OCI-LY3 (cell line): ENCODE results near the gene KIR3DL3.
"Not testable (repeated sequence)": the region's sequence is repeated elsewhere in the genome, so short reads cannot be mapped to it uniquely, and the experiment has no call there.

ENCODE experiments used
- H2AFZ ChIP-seq: fragments of 200-600, 300-600 bp; shearing (Covaris generic); 2 replicates; pipeline ENCODE4 v1.6.0; 2014; ENCODE audit warnings: antibody characterized with exemption, low read depth, low read length
- H3K27ac ChIP-seq: fragments of 200-600, 300-600 bp; sonication (generic); 2 replicates; pipeline ENCODE4 v1.5.1; 2014; ENCODE audit warnings: mild to moderate bottlenecking, low read length, moderate library complexity, mixed read lengths
- H3K27me3 ChIP-seq: fragments of 200-600, 300-600 bp; sonication (generic); 2 replicates; pipeline ENCODE4 v1.6.1; 2014; ENCODE audit warnings: low read depth, low read length, mixed read lengths
- H3K36me3 ChIP-seq: fragments of 200-600, 300-600 bp; sonication (generic); replicated peaks from 2 replicates; pipeline ENCODE3; 2014; ENCODE audit warnings: low read depth, low read length, mixed read lengths
- H3K4me1 ChIP-seq: fragments of 300-600, 200-600 bp; sonication (generic); 2 replicates; pipeline ENCODE4 v1.6.1; 2014; ENCODE audit warnings: low read length, mixed read lengths
- H3K4me2 ChIP-seq: fragments of 200-600, 300-600 bp; sonication (generic); 2 replicates; pipeline ENCODE4 v1.6.1; 2014; ENCODE audit warnings: low read length, mixed read lengths
- H3K4me3 ChIP-seq: fragments of 300-600, 200-600 bp; sonication (generic); 2 replicates; pipeline ENCODE4 v1.5.1; 2014; ENCODE audit warnings: antibody characterized with exemption, mild to moderate bottlenecking, low read length, moderate library complexity
- H3K79me2 ChIP-seq: fragments of 300-600, 200-600 bp; shearing (Covaris generic); 2 replicates; pipeline ENCODE4 v1.6.1; 2014; ENCODE audit warnings: mild to moderate bottlenecking, low read length, mixed read lengths
- H3K9ac ChIP-seq: fragments of 300-600, 200-600 bp; shearing (Covaris generic); 2 replicates; pipeline ENCODE4 v1.6.0; 2014; ENCODE audit warnings: mild to moderate bottlenecking, low read length, moderate library complexity
- H3K9me3 ChIP-seq: fragments of 200-600, 300-600 bp; shearing (Covaris generic); 2 replicates; pipeline ENCODE4 v1.6.1; 2014; ENCODE audit warnings: low read length, mixed read lengths; ENCODE audit not compliant: insufficient read depth
- H4K20me1 ChIP-seq: fragments of 200-600, 300-600 bp; sonication (generic); 2 replicates; pipeline ENCODE4 v1.6.1; 2016; ENCODE audit warnings: low read length, mixed read lengths; ENCODE audit not compliant: insufficient read depth
- CTCF ChIP-seq: fragments of 200-600, 300-600 bp; sonication (generic); IDR thresholded peaks from 2 replicates; pipeline ENCODE4 v1.5.1; 2014; ENCODE audit warnings: antibody characterized with exemption, low read length, low read depth
- EZH2phosphoT487 ChIP-seq: fragments of 200-600 bp; shearing (Covaris generic); IDR thresholded peaks from 2 replicates; pipeline ENCODE4 v1.6.1; 2018; ENCODE audit warnings: antibody characterized with exemption, mixed run types, low read depth

The KIR3DL3 gene

GRCh38 chr19:54694648-54695047, 29.6 kb upstream of the KIR3DL3 start:
- Histone ChIP-seq H2AFZ (no peak overlapping the region), H3K9ac (no peak overlapping the region)

GRCh38 chr19:54696117-54696548, 28.1 kb upstream of the KIR3DL3 start:
- Histone ChIP-seq H3K36me3 (no peaks in the 10 kb centered on the region), H3K4me1 (0 out of 2 replicates have a peak, but pooled peaks cover 4% of the 10 kb centered on the region), H2AFZ (no peak overlapping the region), H3K9me3 (no peaks in the 10 kb centered on the region), H3K79me2 (no peaks in the 10 kb centered on the region), H3K9ac (no peak overlapping the region), H3K4me2 (no peak overlapping the region), H3K27ac (no peak overlapping the region), H3K4me3 (no peak overlapping the region), H3K27me3 (peaks cover 30% of the 10 kb centered on the region), H4K20me1 (no peaks in the 10 kb centered on the region)
- TF ChIP-seq CTCF (no peak), EZH2phosphoT487 (no peak)

More at GRCh38 chr19:54694648-54695047, 29.6 kb upstream of the KIR3DL3 start:
- no peaks in the 10 kb centered on the region for H3K9me3 ChIP-seq
- no peak overlapping the region for H3K27ac ChIP-seq
- H3K36me3 ChIP-seq = no peaks in the 10 kb centered on the region
- H4K20me1 ChIP-seq = no peaks in the 10 kb centered on the region
- H3K27me3 ChIP-seq = peaks cover 25% of the 10 kb centered on the region
- H3K4me1 ChIP-seq = 0 out of 2 replicates have a peak, but pooled peaks cover 4% of the 10 kb centered on the region
- no peak overlapping the region for H3K4me2 ChIP-seq
- no peak overlapping the region for H3K4me3 ChIP-seq
- no peaks in the 10 kb centered on the region for H3K79me2 ChIP-seq
- TF ChIP-seq EZH2phosphoT487 (no peak), CTCF (no peak)

GRCh38 chr19:54696766-54697165, 27.5 kb upstream of the KIR3DL3 start:
- Histone ChIP-seq H3K9me3 (no peaks in the 10 kb centered on the region), H3K4me3 (no peak overlapping the region)
- TF ChIP-seq CTCF (no peak), EZH2phosphoT487 (no peak)

GRCh38 chr19:54697716-54698115, 26.5 kb upstream of the KIR3DL3 start:
- not testable (repeated sequence) for H3K4me3 ChIP-seq, H3K9me3 ChIP-seq, H3K27ac ChIP-seq, H2AFZ ChIP-seq, H3K79me2 ChIP-seq, H3K36me3 ChIP-seq, H3K4me1 ChIP-seq, H4K20me1 ChIP-seq, H3K9ac ChIP-seq, H3K4me2 ChIP-seq
- peaks cover 25% of the 10 kb centered on the region for H3K27me3 ChIP-seq

More at GRCh38 chr19:54696766-54697165, 27.5 kb upstream of the KIR3DL3 start:
- Histone ChIP-seq H2AFZ (no peak overlapping the region), H3K4me2 (no peak overlapping the region), H3K9ac (no peak overlapping the region), H3K4me1 (0 out of 2 replicates have a peak, but pooled peaks cover 4% of the 10 kb centered on the region), H3K79me2 (no peaks in the 10 kb centered on the region), H4K20me1 (no peaks in the 10 kb centered on the region), H3K36me3 (no peaks in the 10 kb centered on the region), H3K27me3 (peaks cover 29% of the 10 kb centered on the region), H3K27ac (no peak overlapping the region)
